ENCODE data around the gene USP32.

USP32 gene

DNA sequence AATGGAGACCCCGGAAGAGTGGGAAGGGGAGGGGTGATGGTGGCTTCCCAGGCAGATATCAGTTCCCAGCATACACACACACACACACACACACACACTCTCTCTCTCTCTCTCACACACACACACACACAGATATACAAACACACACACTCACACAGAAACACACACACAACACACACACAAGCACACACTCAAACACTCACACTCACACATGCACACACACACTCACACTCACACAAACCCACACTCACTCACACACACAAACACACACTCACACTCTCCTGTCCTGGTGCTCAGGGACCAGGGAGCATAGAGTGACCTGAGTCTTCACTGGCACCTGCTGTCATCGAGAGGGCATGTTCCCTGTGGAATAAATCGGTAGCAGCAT lies 236.5 kb downstream of the USP32 start:
- TF ChIP-seq POLR2A (IDR thresholded peaks at IDR 0.05; ENCODE audit: extremely low read depth, insufficient read length), result no peak
- TF ChIP-seq MYC (IDR thresholded peaks at IDR 0.05; ENCODE audit: low read depth, low read length), result no peak
- TF ChIP-seq, protein P1, sequence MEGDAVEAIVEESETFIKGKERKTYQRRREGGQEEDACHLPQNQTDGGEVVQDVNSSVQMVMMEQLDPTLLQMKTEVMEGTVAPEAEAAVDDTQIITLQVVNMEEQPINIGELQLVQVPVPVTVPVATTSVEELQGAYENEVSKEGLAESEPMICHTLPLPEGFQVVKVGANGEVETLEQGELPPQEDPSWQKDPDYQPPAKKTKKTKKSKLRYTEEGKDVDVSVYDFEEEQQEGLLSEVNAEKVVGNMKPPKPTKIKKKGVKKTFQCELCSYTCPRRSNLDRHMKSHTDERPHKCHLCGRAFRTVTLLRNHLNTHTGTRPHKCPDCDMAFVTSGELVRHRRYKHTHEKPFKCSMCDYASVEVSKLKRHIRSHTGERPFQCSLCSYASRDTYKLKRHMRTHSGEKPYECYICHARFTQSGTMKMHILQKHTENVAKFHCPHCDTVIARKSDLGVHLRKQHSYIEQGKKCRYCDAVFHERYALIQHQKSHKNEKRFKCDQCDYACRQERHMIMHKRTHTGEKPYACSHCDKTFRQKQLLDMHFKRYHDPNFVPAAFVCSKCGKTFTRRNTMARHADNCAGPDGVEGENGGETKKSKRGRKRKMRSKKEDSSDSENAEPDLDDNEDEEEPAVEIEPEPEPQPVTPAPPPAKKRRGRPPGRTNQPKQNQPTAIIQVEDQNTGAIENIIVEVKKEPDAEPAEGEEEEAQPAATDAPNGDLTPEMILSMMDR (IDR thresholded peaks at IDR 0.05; ENCODE audit: low read depth, low read length), result no peak
- TF ChIP-seq, protein P2, sequence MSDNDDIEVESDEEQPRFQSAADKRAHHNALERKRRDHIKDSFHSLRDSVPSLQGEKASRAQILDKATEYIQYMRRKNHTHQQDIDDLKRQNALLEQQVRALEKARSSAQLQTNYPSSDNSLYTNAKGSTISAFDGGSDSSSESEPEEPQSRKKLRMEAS (IDR thresholded peaks at IDR 0.05; ENCODE audit: low read depth, low read length), result no peak
- H3K4me3 ChIP-seq (ENCODE audit: low read depth, low read length), result no peak overlapping the region
- DNase-seq (ENCODE audit: low read depth), result no peak

DNA sequence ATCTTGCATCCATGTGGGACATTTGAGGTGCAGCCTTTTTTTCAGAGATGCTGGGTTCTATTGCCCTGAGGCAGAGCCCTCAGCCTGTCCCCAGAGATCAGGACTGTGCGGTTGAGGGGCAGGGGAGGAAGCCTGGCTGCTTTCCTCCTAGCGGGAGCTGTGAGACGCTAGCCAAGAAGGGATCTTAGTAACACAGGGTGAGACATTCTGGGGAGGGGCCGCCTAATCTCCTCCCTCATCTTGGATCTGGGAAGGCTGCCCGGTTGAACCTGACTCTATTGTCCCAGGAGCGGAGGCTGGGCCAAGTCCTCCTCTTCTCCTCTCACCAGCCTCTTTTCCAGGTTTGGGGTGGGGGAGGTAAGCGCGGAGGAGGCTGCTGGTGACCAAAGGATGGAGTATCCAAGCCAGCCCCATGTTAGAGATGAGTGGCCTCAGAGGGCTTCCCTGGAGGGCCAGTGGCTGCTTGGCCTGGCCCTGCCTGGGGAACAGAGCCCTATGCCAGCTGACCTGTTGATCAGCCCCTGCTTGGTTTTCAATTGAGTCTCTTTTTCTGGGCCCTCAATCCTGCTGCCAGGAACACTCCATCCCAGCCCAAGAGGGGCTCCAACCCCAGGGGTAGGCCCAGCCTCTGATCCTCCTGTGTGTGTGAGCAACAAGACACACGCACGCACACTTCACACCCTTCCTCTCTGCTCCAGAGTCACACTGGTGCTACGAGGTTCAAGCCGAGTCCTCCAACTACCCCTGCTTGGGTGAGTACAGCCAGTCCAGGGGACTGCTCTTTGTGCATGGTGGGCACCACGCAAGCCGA lies 237.1 kb downstream of the USP32 start:
- TF ChIP-seq, protein P2 (IDR thresholded peaks at IDR 0.05; ENCODE audit: low read depth, low read length), result no peak
- TF ChIP-seq, protein P1 (IDR thresholded peaks at IDR 0.05; ENCODE audit: low read depth, low read length), result no peak
- TF ChIP-seq POLR2A (IDR thresholded peaks at IDR 0.05; ENCODE audit: extremely low read depth, insufficient read length), result no peak
- no peak for TF ChIP-seq MYC (IDR thresholded peaks at IDR 0.05; ENCODE audit: low read depth, low read length)
- DNase-seq (ENCODE audit: low read depth), result no peak

GRCh38 chr17:60153606-60154390 lies 238.1 kb downstream of the USP32 start:
- no peak overlapping the region for H3K4me3 ChIP-seq (ENCODE audit: low read depth, low read length)
- TF ChIP-seq MYC (IDR thresholded peaks at IDR 0.05; ENCODE audit: low read depth, low read length), result no peak
- no peak for TF ChIP-seq POLR2A (IDR thresholded peaks at IDR 0.05; ENCODE audit: extremely low read depth, insufficient read length)
- TF ChIP-seq, protein P1 (IDR thresholded peaks at IDR 0.05; ENCODE audit: low read depth, low read length), result no peak
- TF ChIP-seq, protein P2 (IDR thresholded peaks at IDR 0.05; ENCODE audit: low read depth, low read length), result no peak
- no peak for DNase-seq (ENCODE audit: low read depth)

More for the DNA sequence above, 237.1 kb downstream of the USP32 start:
- H3K4me3 ChIP-seq (ENCODE audit: low read depth, low read length), result no peak overlapping the region

DNA sequence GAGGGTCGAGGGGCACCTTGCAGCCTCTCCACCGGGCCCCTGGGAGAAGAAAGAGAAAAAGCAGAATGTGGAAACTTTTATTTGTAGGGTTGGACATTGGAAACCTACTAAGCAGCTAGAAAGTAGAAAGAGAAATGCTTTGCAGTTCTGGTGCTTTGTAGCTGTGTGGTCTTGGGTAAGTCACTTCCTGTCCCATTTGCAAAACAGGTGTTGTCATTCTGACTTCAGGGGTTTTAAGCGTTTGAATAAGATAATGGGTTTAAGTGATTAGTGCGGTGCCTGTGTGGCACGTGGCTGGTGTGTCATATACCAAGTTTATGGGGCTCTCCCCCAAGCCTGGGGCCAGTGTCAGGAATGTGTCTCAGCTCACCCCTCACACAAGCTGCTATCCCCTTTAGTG lies 240.6 kb downstream of the USP32 start:
- peak; percentile 65 for DNase-seq (ENCODE audit: low read depth)
- H3K4me3 ChIP-seq (ENCODE audit: low read depth, low read length), result no peak overlapping the region
- TF ChIP-seq MYC (IDR thresholded peaks at IDR 0.05; ENCODE audit: low read depth, low read length) (peak; percentile 47; the same call in 1 of the 2 replicates), POLR2A (IDR thresholded peaks at IDR 0.05; ENCODE audit: extremely low read depth, insufficient read length) (no peak)
- TF ChIP-seq, protein P2 (IDR thresholded peaks at IDR 0.05; ENCODE audit: low read depth, low read length), result peak; percentile 77
- TF ChIP-seq, protein P1 (IDR thresholded peaks at IDR 0.05; ENCODE audit: low read depth, low read length), result no peak

DNA sequence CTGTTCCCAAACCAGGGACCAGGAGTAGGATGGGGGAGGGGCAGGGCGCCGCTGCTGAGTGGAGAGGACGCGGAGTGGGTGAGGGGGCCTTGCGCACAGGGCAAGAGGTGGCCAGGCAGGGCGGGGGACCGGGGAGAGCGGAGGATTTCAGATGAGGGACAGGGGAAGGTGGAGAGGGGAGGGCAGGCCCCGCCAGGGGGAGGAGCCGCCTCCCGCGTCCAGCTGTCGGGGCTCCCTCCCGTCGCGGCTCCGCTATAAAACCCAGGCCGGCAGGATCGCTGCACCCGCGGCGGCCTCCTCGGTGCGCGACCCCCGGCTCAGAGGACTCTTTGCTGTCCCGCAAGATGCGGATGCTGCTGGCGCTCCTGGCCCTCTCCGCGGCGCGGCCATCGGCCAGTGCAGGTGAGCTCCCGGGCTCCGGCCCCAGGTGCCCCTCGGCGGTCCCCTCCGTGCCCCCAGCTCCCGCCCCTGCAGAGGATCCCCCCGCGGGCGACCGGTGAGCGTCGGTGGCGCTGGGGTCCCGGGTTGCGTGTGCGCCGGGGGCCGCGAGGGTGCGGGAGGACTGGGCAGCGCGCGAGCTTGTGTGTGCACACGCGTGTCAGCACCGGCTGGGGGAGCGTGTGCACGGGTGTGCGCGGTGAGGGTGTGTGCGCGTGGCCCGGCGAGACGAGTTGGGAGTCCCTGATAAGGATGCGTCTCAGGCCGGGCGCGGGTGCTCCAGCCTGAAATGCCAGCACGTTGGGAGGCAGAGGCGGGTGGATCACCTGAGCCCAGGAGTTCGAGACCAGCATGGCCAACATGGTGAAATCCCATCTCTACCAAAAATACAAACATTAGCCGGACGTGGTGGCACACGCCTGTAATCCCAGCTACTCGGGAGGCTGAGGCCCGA lies 242.0 kb downstream of the USP32 start, which contains the start of gene CA4:
Gene CA4, plus strand, starts transcription at position 283 of the 892 bp plus-strand sequence. Its CDS starts 62 bp downstream, at position 345.
- DNase-seq (ENCODE audit: low read depth), result no peak
- TF ChIP-seq, protein P1 (IDR thresholded peaks at IDR 0.05; ENCODE audit: low read depth, low read length), result no peak
- TF ChIP-seq, protein P2 (IDR thresholded peaks at IDR 0.05; ENCODE audit: low read depth, low read length), result no peak
- TF ChIP-seq POLR2A (IDR thresholded peaks at IDR 0.05; ENCODE audit: extremely low read depth, insufficient read length), result no peak
- no peak for TF ChIP-seq MYC (IDR thresholded peaks at IDR 0.05; ENCODE audit: low read depth, low read length)
- H3K4me3 ChIP-seq (ENCODE audit: low read depth, low read length), result no peak within 1 kb of the TSS
